ENCODE results near the gene CCDC51.

The CCDC51 gene

DNA sequence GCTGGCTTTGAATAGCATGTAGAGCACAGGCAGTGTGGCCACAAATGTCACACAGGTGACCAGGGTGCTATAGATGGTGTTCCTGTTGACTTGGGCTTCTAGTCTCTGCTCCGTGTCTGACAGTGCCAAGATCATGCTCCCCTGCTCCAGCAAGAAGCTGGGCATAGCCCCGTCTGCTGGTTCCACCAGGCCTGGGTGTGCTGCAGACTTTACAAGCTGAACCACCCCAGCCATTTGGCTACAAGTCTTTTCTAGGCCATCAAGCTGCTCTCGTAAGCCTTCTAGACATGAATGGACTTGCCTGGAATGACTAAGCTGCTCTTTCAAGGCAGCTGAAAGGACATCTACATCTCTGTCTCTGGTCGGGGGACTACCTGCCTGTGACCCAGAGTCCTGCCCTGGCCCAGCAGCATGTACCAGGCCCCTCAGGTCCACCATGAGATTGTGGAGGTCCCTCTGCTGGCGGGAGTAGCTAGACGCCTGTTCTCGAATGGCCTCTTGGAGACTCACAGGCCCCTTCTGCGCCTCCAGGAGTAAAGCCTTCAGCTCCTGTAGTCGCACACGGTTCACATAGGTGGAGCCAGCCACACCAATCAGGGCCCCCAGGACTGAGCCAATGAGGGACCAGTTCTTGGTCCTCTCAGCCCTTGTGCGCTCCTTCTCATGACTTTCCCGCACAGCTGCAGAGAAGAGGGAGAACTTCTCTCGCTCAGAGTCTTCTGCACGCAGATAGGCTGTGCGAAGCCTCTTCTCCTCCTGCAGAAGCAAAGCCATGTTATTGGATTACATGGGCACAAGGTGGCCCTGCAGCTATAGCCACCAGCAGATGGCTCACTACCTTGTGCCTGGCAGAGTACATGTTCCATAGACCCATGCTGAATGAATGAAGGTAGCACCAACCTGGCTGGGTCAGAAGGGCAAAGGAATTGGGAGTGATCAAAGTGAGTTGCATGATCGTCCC is 7.2 kb downstream of the CCDC51 start:
- DNase-seq, result no peak

DNA sequence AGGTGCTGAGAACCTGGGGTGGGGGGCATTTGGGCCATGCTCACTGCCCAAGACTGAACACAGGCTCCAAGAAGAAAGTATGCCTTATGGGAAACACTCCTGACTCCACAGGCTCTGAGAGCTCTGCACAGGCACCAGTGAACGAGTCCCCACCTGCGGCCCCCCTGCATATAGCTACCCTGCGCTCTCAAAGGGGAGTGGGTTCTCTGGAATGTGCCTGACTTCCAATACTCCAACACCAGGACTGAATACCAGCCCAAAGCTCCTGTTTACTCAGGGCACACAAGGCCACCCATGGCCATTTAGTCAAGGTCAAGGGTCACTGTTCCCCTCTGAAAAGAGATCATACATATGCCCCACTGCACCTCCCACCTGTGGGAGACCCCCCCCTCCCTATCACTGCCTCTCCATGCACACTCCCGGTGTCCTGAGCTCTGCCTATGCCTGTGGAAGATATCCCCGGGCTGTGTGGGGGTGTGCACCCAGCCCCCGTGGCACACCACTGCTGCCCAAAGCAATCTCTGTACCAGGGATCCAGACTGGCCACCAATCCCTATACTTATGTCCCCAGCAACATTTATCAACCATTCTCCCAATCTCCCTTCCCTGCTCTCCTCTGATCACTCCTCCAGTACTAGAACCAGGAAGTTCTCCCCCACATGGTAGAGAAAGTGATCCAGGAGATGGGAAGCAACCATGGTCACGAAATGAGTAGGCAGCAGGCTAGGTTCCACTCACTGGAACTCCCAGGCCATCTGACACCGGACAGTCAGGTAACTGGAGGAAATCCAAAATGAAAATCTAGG is 8.5 kb downstream of the CCDC51 start:
- no peak for DNase-seq

DNA sequence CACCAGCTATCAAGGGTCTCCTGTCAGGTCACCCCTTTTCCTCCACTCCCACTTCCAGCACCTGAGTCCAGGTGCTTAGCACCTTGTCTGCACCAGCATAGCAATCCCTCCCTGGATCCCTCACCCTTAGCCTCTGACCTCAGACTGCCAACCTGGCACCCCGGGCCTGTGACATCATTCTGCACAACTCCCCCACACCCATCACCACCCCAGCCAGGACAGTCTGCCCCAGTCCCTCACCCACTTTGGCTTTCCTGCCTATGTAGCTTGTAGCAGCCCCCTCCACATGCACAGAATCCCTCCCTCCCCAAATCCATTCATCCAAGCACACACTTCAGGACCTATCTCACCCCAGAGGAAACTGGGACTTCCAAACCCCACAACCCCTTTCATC is 9.2 kb downstream of the CCDC51 start:
- no peak for DNase-seq

DNA sequence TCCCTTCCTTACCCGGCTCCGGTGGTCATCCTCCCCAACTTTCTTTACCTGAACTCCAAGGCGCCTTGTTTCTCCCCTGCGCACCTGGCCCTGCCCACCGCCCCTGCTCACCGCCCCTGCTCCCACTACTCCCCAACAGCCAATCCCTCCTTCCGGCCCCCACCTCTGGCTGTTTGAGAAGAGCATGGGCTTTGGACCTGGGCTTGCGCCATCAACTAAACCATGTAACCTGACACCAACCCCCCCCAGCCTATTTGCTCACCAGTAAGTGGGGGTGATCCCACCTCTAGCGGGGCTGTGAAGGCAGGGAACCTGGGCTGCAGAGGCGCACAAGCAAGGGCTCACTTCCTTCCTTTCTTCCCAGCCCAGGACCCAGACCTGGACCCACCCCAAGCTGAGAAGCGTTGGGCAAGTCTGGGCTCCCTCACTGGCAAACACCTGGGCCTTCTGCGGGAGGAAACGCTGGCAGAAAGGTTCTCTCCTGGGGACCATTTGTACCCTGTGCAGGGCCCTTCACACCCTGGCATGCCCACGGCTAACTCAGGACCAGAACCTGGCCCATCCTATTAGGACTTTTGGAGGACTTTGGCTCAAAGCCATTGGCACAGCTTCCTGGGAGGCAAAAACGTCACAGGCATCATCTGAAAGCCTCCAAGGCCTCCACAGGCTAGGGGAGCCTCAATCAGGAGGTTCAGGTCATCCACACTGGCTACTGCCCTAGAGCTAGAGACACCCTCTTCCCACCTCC is 9.8 kb downstream of the CCDC51 start, which contains the start of gene PLXNB1:
Gene PLXNB1 (minus strand): TSS at position 127 of the 748 bp plus-strand sequence. CDS start 5,475 bp downstream, outside the sequence.
- peak; percentile 67 for DNase-seq

DNA sequence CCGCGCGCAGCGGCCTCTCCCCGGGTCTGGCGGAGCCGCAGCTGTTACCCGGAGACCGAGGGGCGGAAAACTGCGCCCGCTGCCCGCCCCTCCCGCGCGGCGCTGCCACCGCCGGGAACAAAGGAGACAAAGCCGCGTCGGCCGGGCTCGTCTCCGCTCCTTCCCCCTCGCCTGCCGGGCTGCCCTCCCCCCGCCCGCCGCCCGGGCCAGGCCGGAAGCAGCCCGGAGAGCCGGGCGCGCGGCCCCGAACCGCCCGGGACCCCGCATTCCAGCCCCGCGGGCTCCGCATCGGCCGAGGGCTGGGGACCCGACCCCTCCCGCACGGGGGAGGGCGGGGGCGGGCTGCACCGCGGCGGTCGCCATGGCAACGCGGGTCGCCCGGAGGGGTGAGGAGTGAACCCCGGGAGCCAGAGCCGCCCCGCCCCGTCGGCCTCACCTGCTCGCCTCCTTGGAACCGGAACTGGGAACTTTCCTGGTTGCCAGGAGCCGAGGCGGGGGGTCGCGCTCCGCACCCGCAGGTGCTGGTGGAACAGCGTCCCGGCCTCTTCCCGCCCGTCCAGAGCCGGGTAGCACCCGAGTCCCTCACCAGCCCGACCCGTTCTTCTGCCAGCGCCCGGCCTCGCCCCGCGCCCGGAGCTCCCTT is 10.5 kb downstream of the CCDC51 start:
- DNase-seq, result peak; percentile 74

DNA sequence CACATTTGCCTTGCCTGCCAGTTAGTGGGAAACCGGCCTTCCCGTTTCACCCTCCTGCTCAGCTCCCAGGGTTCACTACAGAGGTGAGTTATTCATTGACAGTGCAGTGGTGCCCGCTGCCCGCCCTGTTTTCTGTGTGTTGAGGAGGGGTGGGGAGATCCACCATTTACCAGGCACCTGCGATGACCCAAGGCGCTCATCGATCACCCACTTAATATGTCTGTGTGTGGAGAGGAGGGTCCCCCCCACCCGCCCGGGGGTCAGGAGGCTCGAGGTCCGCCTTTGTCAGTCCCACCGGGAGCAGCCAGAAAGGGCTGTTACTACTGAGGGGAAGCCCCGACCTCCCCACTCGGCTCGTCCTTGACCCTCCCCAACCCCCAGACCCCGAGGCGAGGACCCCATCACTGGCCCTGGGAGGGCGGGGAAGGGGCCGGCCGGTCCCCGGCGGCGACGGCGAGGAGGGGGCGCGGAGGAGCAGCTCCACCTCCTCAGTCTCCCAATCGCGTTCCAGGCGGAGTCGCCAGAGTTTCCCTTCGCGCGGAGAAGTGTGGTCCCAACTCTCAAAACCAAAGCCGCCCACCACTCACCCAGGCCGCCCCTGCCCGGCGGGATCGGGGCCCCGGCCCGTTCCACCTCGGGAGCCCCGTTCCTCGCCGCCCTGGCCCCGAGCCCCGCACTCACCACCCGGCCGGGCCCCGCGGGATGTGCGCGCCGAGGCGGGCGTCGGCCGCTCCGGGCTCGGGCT is 11.2 kb downstream of the CCDC51 start:
- DNase-seq, result peak; percentile 65

DNA sequence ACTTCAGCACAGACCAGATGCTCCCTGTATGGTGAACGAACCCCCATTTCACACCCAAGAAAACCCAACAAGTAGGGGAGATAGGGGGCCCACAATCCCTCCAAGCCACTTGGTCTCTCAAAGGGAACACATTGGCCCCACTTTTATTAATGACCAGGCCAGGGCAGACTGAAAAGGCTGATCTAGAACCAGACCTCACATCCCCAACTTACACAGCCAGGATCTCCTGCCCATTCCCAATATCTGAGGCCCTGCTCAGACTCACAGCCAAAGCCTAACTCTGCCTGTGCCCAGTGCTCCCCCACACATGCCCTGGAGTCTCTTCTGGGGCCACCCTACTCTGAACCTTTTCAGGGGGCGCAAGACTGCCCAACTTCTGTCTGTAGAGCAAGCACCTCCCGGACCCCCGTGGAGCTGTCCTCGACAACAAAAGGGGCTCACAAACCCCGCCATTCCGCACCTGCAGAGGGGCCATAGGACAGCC is 11.8 kb downstream of the CCDC51 start:
- no peak for DNase-seq

DNA sequence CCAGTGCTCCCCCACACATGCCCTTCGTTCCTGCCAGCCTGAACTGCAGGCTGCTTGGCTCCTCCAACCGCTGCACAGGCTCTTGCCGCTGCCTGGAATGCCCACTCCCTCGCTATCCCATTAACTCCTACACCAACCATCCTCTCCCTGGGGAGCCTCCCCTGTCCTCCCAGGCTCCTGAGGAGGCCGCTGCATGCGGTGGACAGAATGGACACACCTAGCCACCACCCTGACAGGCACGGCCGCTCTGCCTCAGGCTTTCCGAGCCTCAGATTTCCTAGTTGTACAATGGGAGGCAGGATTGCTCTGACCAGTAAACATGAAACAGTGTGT is 12.3 kb downstream of the CCDC51 start:
- DNase-seq, result no peak

DNA sequence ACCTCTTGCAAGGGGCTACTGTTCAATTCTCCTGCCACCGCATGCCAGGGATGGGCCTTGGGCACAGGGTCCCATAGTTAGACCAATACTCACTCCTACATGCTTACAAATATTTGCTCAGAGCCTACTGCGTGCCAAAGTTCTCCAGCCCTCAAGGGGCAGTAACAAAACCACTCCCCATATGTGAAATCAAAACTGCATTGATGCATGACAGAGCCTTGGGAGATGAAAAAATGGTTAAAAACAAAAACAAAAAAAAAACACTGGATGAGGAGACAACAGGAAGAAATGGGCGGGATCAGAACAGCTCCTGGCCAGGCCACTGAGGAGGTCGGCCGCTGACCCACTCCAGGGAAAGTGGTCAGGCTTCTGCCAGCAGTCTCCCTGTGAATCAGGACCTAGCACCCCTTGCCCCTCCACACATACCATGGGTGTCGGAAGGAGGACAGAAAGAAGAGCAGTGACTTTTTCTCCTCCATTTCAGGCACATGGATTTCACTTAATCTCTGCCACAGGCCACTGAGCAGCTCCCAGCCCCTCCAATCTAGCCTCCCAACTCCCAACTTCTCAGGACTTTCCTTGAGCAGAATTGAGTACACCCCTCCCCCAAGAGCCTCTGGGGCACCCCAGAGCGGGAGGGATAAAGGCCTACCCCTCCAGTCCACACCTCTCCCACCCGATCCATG is 12.8 kb downstream of the CCDC51 start:
- peak; percentile 7 for DNase-seq

DNA sequence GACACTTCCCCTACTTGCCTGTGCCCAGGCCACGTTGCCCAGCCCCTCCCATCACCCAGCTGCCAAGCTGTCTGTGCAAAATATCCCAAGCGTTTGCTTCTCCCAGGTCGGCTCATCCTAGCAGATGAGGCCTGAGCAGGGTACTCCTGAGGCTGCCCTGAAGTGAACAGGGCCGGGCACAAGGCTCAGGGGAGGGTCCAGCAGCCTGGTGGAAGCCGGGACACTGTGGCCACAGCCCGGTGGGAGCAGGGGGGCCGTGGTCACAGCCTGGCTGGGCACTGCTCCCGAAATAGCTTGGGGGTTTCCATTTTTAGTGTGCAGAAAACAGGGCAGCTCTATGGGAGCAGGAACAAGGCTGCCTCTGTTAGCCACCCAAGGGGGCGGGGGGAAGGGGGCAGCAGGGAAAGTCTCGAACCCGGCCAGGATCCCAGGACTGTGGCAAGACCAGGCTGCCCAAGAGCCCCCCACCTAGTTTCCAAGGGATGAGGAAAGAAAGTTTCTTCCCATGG is 13.5 kb downstream of the CCDC51 start:
- no peak for DNase-seq

DNA sequence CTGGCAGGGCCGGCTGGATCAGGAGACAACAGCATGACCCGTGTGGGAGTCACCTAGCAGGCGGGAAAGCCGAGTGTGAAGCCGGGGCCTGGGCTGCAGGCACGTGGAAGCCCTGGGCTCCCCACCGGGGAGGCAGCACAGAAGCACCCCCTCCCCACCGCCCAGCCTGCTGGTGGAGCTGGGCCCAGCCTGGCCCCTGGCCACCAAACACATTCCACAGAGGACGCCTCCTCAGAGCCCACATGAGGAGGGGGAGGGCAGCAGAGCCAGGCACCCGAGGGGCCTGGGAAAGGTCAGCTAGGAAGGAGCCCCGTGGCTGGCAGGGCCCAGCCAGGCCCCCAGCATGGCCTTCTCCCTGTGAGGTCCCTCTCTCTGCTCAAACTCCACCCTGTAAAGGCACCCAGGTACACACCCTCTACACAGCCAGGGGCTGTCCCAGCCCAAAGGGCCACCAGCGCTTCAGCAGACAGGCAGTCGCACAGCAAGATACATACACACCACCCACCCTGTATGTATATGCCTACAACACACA is 14.6 kb downstream of the CCDC51 start:
- no peak for DNase-seq

DNA sequence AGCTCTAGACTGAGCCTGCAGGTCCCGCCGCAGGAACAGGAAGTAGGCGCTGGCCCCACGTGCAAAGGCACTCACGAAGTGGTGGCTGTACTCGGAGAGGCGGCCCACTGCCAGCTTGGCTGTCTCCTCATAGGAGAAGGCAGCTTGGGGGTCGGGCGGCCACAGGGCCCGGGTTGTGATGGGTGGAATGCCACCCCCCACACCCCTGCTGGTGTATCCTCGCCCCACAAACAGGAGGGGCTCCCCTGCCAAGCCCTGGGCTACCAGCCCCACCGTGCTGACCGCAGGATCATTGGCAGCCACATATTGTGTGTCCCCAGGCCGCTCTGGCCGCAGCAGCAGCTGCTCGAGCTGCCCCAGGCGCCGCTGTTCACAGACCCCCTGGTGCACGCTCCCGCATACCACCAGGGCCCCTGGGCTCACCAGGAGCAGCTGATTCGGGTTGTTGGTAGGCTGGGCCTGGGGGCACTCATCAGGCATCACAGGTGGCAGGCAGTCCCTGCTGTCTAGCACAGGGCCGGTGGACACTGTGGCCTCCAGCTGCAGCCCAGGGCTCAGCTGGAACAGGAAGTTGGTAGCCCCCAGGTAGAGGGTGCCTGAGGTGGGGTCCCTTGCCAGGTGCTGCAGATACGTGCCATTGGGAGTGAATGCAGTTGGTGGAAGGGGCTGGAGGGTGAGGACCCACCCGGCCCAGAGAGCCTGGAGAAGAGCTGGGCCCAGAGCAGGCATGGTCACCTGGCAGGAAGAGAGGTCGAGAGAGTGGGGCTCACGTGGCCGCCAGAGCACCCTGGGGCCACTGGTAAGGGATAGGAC is 15.8 kb downstream of the CCDC51 start:
- DNase-seq, result no peak

DNA sequence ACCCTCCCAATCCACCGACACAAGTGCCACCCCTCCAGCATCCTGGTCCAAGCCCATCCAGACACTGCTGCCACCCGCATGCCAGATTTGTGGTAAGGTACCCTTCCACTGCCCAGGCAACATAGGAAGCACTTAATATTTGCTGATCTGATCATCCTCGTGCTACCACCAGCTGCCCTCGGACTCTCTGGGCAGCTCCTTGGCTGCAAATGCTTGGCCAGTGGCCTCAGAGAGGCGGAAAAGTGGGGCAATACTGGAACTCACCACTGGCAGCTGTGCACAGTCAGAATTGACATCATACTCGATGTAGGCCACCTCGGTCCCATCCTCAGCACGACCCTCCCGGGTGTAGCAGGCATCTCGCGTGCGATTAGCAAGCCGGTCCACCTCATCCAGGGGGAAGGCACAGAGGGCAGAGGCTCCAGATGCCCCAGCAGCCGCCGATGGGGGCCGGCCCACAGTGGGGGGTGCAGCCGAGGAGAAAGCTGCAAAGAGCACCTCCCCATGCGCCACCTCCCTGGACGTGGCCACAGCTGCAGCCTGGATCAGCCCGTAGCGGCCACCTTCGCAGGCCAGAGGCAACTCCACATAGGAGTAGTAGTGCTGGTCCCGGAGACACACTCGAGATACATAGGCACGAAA is 16.6 kb downstream of the CCDC51 start:
- no peak for DNase-seq

DNA sequence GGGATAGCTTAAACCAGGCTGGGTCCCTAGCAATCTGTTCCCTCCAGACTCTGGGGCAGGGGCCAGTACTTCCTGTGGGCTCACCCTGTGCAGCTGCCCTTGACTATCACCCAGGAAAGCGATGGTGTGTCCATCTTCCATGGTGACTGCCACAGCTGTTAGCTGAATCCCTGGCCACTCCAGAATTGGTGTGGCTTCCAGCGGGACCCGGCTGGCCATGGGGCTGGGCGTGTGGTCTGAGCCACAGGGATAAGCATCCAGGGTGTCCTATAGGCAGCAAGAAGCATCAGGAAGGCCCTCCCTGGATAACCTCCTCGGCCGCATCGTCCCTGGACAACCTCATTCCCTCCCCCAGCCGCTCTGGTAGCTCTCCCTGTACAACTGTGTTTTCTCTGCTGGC is 17.2 kb downstream of the CCDC51 start:
- DNase-seq, result no peak

DNA sequence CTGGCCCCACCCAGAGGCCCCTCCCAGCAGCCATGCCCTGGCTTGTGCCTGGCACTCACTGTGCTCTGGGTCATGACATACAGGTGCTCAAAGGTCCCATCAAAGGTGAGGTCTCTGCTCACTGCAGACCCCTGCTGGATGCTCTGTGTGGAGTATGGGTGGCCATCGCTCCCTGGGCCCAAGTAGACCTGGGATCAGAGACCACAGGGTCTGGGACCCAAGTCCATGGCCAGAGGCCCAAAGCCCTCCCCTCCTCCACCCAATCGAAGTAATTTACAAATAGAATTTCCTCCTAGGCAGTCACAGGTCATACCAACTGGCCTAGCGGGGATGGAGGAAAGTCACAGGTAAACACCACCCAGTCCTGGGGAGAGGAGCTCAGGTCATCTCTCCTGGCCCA is 17.6 kb downstream of the CCDC51 start:
- no peak for DNase-seq

DNA sequence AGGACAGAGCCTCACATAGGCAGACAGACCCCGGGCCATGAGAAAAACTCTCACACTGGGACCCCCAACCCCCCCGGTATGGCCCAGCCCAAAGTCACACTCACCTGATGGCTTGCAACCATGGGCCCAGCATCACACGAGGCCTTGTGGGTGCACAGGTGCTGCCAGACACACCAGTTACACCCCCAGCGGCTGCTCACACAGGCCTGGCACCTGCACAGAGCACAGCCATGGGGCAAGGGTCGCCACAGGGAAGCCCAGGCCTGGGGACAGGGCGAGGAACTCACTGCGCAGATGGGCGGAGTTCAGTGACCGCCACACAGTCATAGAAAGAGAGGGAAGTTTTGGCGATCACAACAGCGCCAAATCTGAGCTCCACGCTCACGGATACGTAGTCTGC is 19.4 kb downstream of the CCDC51 start:
- DNase-seq, result no peak

DNA sequence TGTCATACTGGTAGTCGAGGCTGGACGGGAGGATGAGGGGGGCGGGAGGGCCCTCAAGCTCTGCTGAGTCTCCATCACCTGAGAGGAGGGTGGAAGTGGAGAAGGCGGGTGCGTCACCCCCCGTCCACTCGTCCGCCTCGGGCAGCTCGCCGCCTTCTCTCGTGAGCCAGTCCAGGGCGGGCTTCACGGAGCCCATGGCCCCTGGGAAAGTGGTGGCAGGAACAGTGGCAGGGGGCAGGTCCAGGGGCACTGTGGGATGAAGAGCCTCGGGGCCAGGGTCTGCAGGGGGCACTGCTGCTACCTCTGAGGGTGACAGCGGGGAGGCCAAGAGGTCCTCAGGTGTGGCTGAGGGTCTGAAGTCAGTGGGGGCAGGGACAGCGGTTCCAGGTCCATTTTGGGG is 20.3 kb downstream of the CCDC51 start:
- no peak for DNase-seq

DNA sequence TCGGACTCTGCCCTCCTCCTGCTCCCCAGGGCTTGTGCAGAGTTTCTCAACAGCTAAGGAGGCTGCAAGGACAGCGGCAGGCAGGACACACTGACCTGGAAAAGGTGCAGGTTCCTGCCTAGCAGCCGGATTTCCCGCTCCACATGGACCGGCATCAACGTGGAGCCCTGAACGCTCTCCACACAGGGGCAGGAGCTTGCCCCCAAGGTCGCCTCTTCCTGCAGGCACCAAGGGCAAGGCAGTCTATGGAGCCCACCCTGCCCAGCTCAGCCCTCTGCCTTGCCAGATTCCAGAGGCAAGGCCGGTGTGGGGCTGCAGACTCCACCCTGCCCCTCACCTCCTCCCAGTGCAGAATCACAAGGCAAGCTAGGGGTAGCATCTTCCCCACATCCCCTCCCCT is 20.8 kb downstream of the CCDC51 start:
- no peak for DNase-seq

DNA sequence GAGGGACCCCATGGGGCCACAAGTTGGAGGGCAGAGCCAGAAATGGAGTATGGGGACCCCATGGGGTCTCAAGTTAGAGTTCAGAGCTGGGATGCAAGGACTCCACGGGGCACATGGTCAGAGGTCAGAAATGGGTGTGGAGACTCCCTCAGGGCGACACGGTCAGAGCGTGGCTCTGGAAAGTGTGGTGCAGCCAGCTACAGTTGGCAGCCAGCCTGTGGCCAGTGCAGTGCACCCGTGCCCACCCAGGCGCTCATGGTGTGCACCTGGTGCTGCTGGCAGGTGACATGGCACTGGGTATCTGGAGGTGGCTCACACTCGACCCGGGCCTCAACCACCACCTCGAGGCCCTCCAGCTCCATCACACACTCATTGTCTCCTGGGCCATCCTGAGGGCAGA is 21.3 kb downstream of the CCDC51 start:
- DNase-seq, result no peak
